ENCODE results near the gene KIF16B. TPM values are rescaled to one million over a fixed set of nuclear protein-coding genes. Genes with fewer than 3 reads are reported as not detected.

Gene KIF16B
- total and polyA plus RNA-seq, 10 of the 15 experiments (the other 5 are each of a cell fraction or from before 2014, with no cell fraction given): 0.21 to 5.2 (median 3.0) TPM

- Histone ChIP-seq H2AFZ (ENCODE audit: control insufficient read depth, low read depth, low read length) (no peak overlapping the region), H3K4me3 (peak overlapping the region; percentile 25; the same call in 1 of the 2 replicates), H4K20me1 (ENCODE audit: control insufficient read depth, insufficient read depth) (no peaks in the 10 kb centered on the region), H3K9me3 (replicated peaks; ENCODE audit: control insufficient read depth, insufficient read depth, low read length) (no peaks in the 10 kb centered on the region; the same call in 2 of the 3 replicates), H3K36me3 (ENCODE audit: control insufficient read depth in 2 of 2, insufficient read depth in 2 of 2, low read length in 1 of 2) (no peaks in the 10 kb centered on the region), H3K4me2 (ENCODE audit: control insufficient read depth, insufficient read depth) (peak overlapping the region; percentile 52), H3K4me1 (ENCODE audit: control insufficient read depth, insufficient read depth, low read length) (peaks cover 21% of the 10 kb centered on the region), H3K79me2 (ENCODE audit: control insufficient read depth, insufficient read depth, low read length) (no peaks in the 10 kb centered on the region), H3K9ac (ENCODE audit: control insufficient read depth, insufficient read depth, low read length) (no peak overlapping the region), H3K27me3 (replicated peaks in 1 of 2; ENCODE audit: control insufficient read depth in 2 of 2, insufficient read depth in 2 of 2, low read length in 1 of 2) (no peaks in the 10 kb centered on the region), H3K27ac (ENCODE audit: control insufficient read depth, insufficient read depth) (no peak overlapping the region)
- in situ Hi-C loops (cut with MboI) (no loop called here), intact Hi-C loops (cut with micrococcal nuclease; ENCODE audit: unreplicated experiment) (loop anchor here (5.0 to 10.0 kb wide), 3 partner anchors 120 to 327 kb away; partner anchors contain the start of gene KIF16B)
- SMC1A ChIA-PET (ENCODE audit: uncharacterized antibody, unreplicated experiment): interaction anchor here (0.9 to 1.5 kb wide), 4 partner anchors 20 to 119 kb away, joined by 3 to 4 read pairs (median 3); no protein-coding TSS in a partner anchor
- RAD21 ChIA-PET (ENCODE audit: unreplicated experiment): interaction anchor here (1.0 kb wide), 2 partner anchors 27 to 35 kb away, joined by 3 to 6 read pairs; no protein-coding TSS in a partner anchor
- 61% methylated on average over 8 of the region's 8 CpGs for WGBS (ENCODE audit: insufficient coverage, insufficient replicate concordance, low lambda C conversion rate, missing lambda C conversion rate)
- FAIRE-seq (no peak), ATAC-seq (peak; percentile 52), DNase-seq (ENCODE audit: low read depth, low spot score) (peak; percentile 37)
- CTCF ChIA-PET: interaction anchor here (0.9 to 2.3 kb wide), 4 partner anchors 9 to 161 kb away, joined by 3 to 5 read pairs (median 4); no protein-coding TSS in a partner anchor
- POLR2A ChIA-PET: no interaction called here
- no TSS peak for BruUV-seq (replicated peaks)
- TF ChIP-seq MXI1 (IDR thresholded peaks at IDR 0.05; ENCODE audit: low read depth, low read length) (no peak), RELB (IDR thresholded peaks at IDR 0.05; ENCODE audit: low read depth) (0 out of 2 replicates have a peak, but pooled peaks have one; percentile 22), BHLHE40 (IDR thresholded peaks at IDR 0.05; ENCODE audit: borderline replicate concordance in 1 of 2, low read depth in 2 of 2, low read length in 1 of 2) (peak; percentile 84 to 88), IKZF1 (conservative IDR thresholded peaks at IDR 0.05) (peak; percentile 62), SPI1 (IDR thresholded peaks at IDR 0.05; ENCODE audit: borderline replicate concordance, insufficient read depth, low read depth, low read length) (peak; percentile 17; the same call in 1 of the 2 replicates), NBN (IDR thresholded peaks at IDR 0.05) (0 out of 2 replicates have a peak, but pooled peaks have one; percentile 27), BCL11A (IDR thresholded peaks at IDR 0.05; ENCODE audit: low read depth, low read length) (peak; percentile 44; the same call in 1 of the 2 replicates), MLLT1 (IDR thresholded peaks at IDR 0.05) (peak; percentile 61; the same call in 1 of the 2 replicates), TBL1XR1 (IDR thresholded peaks at IDR 0.05; ENCODE audit: low read depth, low read length) (no peak), FOXK2 (IDR thresholded peaks at IDR 0.05) (no peak), PAX5 (IDR thresholded peaks at IDR 0.05; ENCODE audit: borderline replicate concordance, low read depth, low read length) (peak; percentile 64; the same call in 1 of the 2 replicates), NFIC (IDR thresholded peaks at IDR 0.05; ENCODE audit: low read depth, low read length) (peak; percentile 21; the same call in 1 of the 2 replicates), MTA2 (IDR thresholded peaks at IDR 0.05; ENCODE audit: low read depth) (peak; percentile 54; the same call in 1 of the 2 replicates), BMI1 (IDR thresholded peaks at IDR 0.05; ENCODE audit: borderline replicate concordance) (0 out of 2 replicates have a peak, but pooled peaks have one; percentile 22), POU2F2 (IDR thresholded peaks at IDR 0.05; ENCODE audit: borderline replicate concordance, low read depth, low read length) (peak; percentile 47; the same call in 1 of the 3 replicates), IKZF2 (IDR thresholded peaks at IDR 0.05) (peak; percentile 62 to 71), BCL3 (IDR thresholded peaks at IDR 0.05; ENCODE audit: borderline replicate concordance, insufficient read depth, low read depth, low read length, poor library complexity, severe bottlenecking) (no peak)
These were observed 258.5 kb downstream of the KIF16B start for GRCh38 chr20:16314748-16315159.

Data from GM12878 (cell line).